ENCODE data around the gene ITIH1.

DNA sequence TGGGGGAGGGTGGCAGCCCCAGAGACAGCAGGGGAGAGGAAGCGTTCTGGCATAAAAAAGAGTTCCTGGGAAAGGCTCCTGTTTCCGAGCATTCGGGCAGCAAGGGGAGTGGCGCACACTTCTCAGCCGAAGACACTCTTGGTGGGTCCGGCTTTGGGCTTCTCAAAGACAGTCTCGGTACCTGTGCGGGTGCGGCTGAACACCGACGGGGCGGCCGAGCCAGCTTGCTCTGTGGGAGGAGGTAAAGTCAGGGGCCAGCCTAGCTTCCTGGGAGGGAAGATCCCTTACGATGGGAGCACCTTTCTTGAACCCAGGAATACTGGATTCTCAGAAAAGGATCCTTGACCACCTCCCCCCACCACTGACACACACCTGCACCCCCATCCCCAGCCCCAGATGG lies 55.8 kb downstream of the ITIH1 start:
- TF ChIP-seq, protein P1, sequence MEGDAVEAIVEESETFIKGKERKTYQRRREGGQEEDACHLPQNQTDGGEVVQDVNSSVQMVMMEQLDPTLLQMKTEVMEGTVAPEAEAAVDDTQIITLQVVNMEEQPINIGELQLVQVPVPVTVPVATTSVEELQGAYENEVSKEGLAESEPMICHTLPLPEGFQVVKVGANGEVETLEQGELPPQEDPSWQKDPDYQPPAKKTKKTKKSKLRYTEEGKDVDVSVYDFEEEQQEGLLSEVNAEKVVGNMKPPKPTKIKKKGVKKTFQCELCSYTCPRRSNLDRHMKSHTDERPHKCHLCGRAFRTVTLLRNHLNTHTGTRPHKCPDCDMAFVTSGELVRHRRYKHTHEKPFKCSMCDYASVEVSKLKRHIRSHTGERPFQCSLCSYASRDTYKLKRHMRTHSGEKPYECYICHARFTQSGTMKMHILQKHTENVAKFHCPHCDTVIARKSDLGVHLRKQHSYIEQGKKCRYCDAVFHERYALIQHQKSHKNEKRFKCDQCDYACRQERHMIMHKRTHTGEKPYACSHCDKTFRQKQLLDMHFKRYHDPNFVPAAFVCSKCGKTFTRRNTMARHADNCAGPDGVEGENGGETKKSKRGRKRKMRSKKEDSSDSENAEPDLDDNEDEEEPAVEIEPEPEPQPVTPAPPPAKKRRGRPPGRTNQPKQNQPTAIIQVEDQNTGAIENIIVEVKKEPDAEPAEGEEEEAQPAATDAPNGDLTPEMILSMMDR (conservative IDR thresholded peaks at IDR 0.05): no peak
- no peak for TF ChIP-seq ZFX (IDR thresholded peaks at IDR 0.05)
